ACHN (cell line): ENCODE results near the gene LDHAL6B.

Source experiments
- DNase-seq: peaks from one replicate; pipeline ENCODE4 v3.0.0-alpha.2; 2015
- in situ Hi-C: cut with HindIII; loops from 2 replicates; pipeline ENCODE4 v1.10.0; 2017; ENCODE audit warnings: low sequenced_read_pairs, low pct_ligation_motif_present, low pct_unique_long_range_greater_than_20kb

Gene LDHAL6B

GRCh38 chr15:59237924-59238331 lies 31.3 kb downstream of the LDHAL6B start:
- no peak for DNase-seq
- in situ Hi-C loops, result no loop called here

GRCh38 chr15:59240036-59240435 lies 33.4 kb downstream of the LDHAL6B start:
- in situ Hi-C loops, result no loop called here
- DNase-seq, result no peak

DNA sequence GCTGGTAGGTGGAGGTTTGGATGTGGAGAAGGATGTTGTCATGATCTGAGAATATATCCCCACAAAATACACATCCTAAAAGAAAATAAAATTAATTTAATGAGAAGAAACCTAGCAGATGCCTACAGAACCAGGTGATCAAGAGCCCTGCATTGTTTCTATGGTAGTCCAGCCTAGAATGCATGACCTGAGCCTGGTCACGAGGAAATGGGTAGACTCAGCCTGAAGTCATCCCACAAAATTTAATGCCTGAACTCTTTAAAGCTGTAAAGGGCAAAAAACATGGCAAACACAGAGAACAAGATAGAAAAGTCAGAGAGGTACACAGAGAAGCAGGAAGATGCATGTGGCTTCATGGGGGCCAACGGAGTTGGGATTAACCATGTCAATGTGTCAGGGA lies 36.0 kb downstream of the LDHAL6B start:
- DNase-seq, result no peak
- in situ Hi-C loops, result no loop called here

DNA sequence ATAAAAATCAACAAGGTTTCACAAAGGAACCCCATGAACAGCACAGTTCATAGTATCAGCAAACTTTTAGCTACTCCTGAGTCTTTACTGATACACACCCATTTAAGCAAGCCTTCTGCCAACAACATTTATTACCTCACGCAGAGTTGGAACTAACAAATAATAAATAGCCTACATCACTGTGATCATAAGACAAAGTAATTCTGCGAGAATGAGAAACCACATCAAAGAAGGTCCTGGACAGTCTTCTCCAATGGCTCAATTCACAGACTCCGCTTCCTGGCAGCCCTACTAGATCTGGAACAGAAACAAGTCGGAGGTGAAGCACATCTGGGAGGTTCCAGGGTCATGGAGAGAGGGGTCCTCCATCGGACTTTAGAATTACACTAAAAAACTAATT lies 37.0 kb downstream of the LDHAL6B start:
- no peak for DNase-seq
- in situ Hi-C loops, result no loop called here

DNA sequence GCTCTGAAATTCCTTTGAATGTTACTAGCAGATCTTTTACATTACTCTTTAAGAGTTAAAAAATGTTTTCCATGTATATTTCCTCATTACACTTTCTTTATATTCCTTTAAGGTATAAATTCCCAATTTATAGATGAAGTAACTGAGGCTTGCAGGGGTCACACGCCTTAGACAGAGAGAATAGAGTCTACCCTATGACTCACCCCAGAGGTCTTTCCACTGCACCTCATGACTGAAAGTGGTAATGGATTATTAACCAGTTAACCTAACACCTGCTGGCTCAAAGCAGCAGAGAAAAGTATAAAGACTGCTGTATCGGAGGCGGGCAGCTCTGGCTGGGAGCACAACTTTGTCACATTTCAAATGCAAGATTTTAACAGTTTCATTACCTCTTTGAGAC lies 37.7 kb downstream of the LDHAL6B start:
- peak; percentile 86 for DNase-seq
- in situ Hi-C loops, result no loop called here

DNA sequence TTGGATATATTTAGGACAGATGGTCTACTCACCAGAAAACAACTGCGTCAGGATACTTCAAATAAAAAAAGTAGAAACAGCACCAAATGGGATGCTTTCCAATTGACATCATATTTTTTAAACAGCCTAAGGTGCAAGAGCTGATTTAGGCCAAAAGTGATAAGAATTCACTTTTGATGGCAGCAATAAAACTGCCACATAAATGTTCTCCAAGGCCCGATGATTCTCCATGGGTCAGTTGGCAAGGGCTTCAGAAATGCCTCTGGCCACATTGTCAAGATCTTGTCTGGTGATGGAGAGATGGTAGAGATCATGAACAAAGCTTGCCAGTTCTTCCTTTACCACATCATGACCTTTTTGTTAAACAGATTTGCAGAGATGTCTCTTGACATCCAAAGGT lies 38.9 kb downstream of the LDHAL6B start:
- in situ Hi-C loops, result no loop called here
- DNase-seq, result no peak

GRCh38 chr15:59247364-59247763 lies 40.7 kb downstream of the LDHAL6B start:
- in situ Hi-C loops, result no loop called here

GRCh38 chr15:59249816-59250215 lies 43.2 kb downstream of the LDHAL6B start:
- no peak for DNase-seq
- in situ Hi-C loops, result no loop called here

More at GRCh38 chr15:59247364-59247763, 40.7 kb downstream of the LDHAL6B start:
- peak; percentile 67 for DNase-seq

DNA sequence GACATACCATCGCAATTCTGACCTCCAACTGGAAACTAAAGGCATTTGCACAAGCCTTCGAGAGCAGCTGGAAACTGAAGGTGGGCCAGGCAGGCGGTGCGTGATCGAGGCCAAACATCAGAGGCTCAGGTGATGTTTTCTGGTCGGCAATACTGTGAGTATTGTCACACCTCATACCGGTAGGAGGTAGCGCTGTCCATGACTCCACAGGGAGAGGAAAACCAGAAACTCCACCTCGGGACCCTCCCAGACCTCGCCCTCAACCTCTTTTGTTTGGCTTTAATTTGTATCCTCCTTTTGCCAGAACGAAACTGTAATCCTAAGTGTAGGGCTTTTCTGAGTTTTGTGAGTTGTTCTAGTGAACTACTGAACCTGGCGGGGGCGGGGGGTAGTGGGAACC lies 43.6 kb downstream of the LDHAL6B start:
- in situ Hi-C loops, result no loop called here

GRCh38 chr15:59251001-59251845 lies 44.6 kb downstream of the LDHAL6B start:
- no peak for DNase-seq
- in situ Hi-C loops, result no loop called here

More for the DNA sequence above, 43.6 kb downstream of the LDHAL6B start:
- DNase-seq, result no peak

DNA sequence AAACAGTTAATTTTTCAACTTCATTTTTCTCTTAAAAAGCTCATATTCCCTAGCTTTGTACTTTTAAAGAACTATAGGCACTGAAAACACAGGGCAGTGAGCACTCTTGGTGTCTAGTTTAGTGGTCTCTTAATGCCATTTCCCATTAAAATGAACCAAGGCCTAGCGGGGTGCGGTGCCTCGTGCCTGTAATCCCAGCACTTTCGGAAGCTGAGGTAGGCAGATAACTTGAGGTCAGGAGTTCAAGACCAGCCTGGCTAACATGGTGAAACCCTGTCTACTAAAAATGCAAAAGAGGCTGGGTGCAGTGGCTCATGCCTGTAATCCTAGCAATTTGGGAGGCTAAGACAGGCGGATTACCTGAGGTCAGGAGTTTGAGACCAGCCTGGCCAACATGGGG lies 45.5 kb downstream of the LDHAL6B start:
- DNase-seq, result no peak
- in situ Hi-C loops, result no loop called here

- in situ Hi-C loops, result no loop called here
- no peak for DNase-seq
These were observed 49.2 kb downstream of the LDHAL6B start for GRCh38 chr15:59255680-59256336.

DNA sequence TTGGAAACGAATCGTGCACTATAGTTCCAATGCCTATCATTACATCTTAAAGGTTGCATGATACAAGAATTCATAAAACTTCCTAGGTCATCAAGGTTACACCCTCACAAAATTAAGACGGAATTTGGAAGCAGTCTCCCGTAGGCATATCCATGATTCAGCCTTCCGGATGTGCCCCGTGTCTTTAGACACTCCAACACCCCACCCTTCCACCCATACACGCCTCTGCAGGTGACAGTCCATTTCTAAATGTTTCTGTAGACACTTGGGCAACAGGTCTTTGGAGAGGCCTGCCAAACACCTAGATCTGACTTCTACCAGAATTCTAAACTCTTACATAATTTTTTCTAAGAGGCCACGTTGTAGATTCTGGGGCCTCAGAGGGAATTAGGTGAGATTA lies 49.8 kb downstream of the LDHAL6B start:
- in situ Hi-C loops, result no loop called here
- DNase-seq, result no peak

- DNase-seq, result no peak
- in situ Hi-C loops, result no loop called here
These were observed 50.5 kb downstream of the LDHAL6B start for GRCh38 chr15:59257140-59257539.
